ENCODE data around the gene PPT2.

Gene PPT2

GRCh38 chr6:32146687-32147086, 7.3 kb upstream of the PPT2 start:
- DNase-seq (ENCODE audit: low spot score) = no peak
- in situ Hi-C loops (cut with MboI; ENCODE audit: low sequenced_read_pairs, unreplicated experiment) = no loop called here
- TF ChIP-seq, protein P1, sequence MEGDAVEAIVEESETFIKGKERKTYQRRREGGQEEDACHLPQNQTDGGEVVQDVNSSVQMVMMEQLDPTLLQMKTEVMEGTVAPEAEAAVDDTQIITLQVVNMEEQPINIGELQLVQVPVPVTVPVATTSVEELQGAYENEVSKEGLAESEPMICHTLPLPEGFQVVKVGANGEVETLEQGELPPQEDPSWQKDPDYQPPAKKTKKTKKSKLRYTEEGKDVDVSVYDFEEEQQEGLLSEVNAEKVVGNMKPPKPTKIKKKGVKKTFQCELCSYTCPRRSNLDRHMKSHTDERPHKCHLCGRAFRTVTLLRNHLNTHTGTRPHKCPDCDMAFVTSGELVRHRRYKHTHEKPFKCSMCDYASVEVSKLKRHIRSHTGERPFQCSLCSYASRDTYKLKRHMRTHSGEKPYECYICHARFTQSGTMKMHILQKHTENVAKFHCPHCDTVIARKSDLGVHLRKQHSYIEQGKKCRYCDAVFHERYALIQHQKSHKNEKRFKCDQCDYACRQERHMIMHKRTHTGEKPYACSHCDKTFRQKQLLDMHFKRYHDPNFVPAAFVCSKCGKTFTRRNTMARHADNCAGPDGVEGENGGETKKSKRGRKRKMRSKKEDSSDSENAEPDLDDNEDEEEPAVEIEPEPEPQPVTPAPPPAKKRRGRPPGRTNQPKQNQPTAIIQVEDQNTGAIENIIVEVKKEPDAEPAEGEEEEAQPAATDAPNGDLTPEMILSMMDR (IDR thresholded peaks at IDR 0.05; ENCODE audit: borderline replicate concordance, control extremely low read depth, extremely low read depth, insufficient read depth, missing control alignments) = no peak

- no peak for DNase-seq (ENCODE audit: low spot score)
- in situ Hi-C loops (cut with MboI; ENCODE audit: low sequenced_read_pairs, unreplicated experiment) = no loop called here
- TF ChIP-seq, protein P1 (IDR thresholded peaks at IDR 0.05; ENCODE audit: borderline replicate concordance, control extremely low read depth, extremely low read depth, insufficient read depth, missing control alignments) = no peak
Observed at GRCh38 chr6:32147401-32148132, 6.4 kb upstream of the PPT2 start.

- TF ChIP-seq, protein P1 (IDR thresholded peaks at IDR 0.05; ENCODE audit: borderline replicate concordance, control extremely low read depth, extremely low read depth, insufficient read depth, missing control alignments) = no peak
- DNase-seq (ENCODE audit: low spot score) = peak; percentile 36
- in situ Hi-C loops (cut with MboI; ENCODE audit: low sequenced_read_pairs, unreplicated experiment) = no loop called here
Observed at GRCh38 chr6:32148289-32149091, 5.5 kb upstream of the PPT2 start.

DNA sequence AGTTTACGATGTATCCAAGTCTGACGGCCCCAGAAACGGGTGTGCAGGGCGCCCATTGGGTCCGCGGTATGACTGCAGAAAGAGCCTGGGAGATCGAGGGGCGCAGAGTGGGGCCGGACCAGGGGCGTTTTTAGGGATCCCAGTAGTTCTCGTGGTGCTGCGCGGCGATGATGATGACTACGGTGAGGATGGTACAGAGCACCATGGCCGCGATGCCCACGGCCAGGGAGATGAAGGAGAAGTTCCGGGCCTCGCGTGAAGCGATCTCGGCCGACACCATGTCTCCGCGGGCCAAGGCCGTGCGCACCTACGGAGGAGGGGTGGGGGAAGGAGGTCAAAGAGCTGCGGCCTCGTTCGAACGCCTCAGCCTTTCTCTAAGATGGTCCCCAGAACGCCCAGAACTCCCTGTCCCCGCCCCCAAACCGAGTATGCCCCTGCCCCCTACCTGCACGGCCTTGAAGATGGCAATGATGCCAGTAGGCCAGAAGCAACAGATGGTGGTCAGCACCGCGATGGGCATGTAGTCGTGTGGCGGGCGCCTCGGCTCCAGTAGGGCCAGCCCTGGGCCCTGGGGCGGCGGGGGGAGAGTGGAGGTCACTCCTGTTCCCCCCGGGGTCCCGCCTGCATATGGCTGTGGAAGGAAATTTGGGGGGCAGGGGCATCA, 4.7 kb upstream of the PPT2 start:
- in situ Hi-C loops (cut with MboI; ENCODE audit: low sequenced_read_pairs, unreplicated experiment) = no loop called here
- TF ChIP-seq, protein P1 (IDR thresholded peaks at IDR 0.05; ENCODE audit: borderline replicate concordance, control extremely low read depth, extremely low read depth, insufficient read depth, missing control alignments) = no peak
- no peak for DNase-seq (ENCODE audit: low spot score)

DNA sequence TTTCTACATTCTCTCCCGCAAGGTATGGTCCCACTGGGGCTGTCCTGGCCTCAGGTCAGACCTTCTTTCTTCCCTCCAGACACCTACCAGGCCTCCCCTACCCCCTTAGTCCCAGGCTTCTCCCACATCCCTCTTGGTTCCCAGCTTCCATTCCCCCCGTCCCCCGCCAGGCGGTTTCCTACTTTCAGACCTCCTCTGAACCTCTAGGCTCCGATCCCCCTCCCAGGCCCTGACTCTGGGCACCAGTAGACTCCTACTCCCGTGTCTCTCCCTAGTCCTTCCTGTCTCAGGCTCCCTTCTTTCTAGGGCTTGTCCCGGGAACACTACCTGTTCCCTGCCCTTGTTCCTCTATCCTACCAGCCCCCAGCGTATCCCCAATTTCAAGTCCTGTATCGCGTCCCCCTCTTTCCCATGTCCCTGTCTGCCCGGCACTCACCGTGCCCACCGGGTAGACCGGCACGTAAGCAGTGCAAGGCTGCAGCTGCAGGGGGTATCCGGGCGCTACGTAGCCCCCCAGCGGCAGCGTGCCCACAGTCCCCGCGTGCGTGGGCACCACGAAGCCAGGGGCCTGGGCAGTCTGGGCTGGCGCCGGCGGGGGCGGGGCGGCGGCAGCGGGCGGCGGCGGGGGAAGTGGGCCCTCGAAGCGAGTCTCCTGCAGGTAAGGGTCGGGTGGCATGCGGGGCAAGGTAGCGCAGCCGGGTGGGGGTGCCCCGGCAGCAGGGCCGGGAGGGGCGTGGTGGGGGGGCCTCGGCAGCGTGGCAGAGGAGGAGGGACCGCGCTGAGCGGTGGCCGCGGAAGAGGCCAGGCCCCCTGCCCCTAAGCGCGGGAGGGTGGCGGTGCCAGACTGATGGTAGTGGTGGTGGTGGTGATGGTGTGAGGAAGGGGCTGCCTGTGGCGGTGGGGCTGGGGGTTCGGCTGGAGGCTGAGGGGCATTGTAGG, 3.7 kb upstream of the PPT2 start:
- DNase-seq (ENCODE audit: low spot score) = peak; percentile 18
- TF ChIP-seq, protein P1 (IDR thresholded peaks at IDR 0.05; ENCODE audit: borderline replicate concordance, control extremely low read depth, extremely low read depth, insufficient read depth, missing control alignments) = no peak
- in situ Hi-C loops (cut with MboI; ENCODE audit: low sequenced_read_pairs, unreplicated experiment) = no loop called here

Measured in GM13976 (cell line).